Suprapubic skin (tissue), 4 donors: ENCODE measurements around the gene CTDNEP1.

ENCODE experiments used
- CTCF ChIP-seq, 2 donors: fragments of 200-600 bp in 1 of 2; fragments of 450-650 bp in 1 of 2; sonication (generic) in 1 of 2; IDR thresholded peaks; one replicate each; pipeline ENCODE4 v1.5.1; 2016 to 2019; ENCODE audit warnings: antibody characterized with exemption in 2 of 2, mild to moderate bottlenecking in 1 of 2, moderate library complexity in 1 of 2
- EP300 ChIP-seq: sonication (generic); formaldehyde crosslinking; IDR thresholded peaks from one replicate; pipeline ENCODE4 v1.6.1; 2017; ENCODE audit warnings: antibody characterized with exemption
- POLR2A ChIP-seq, 2 donors: fragments of 450-650 bp; IDR thresholded peaks; one replicate each; pipeline ENCODE4 v1.6.1; 2017; ENCODE audit warnings: antibody characterized with exemption in 2 of 2, mild to moderate bottlenecking in 2 of 2, moderate library complexity in 2 of 2
- POLR2AphosphoS5 ChIP-seq, 3 donors: sonication (generic); formaldehyde crosslinking; IDR thresholded peaks; one replicate each; pipeline ENCODE4 v1.6.1; 2017; ENCODE audit warnings: antibody characterized with exemption in 3 of 3

- TF ChIP-seq CTCF (IDR thresholded peaks at IDR 0.05), result no peak
- TF ChIP-seq EP300, result no peak
- no peak for TF ChIP-seq POLR2AphosphoS5 (IDR thresholded peaks at IDR 0.05)
- TF ChIP-seq POLR2A (IDR thresholded peaks at IDR 0.05), result no peak
Observed at GRCh38 chr17:7222093-7222971, 29.2 kb downstream of the CTDNEP1 start.
